Hepatocyte (in vitro differentiated cells): Measurements from ENCODE around the gene RAI1. TPM values are rescaled to one million over a fixed set of nuclear protein-coding genes. Genes with fewer than 3 reads are reported as not detected.

ENCODE experiments used
- DNase-seq: peaks from one replicate; pipeline ENCODE4 v3.0.0-alpha.2; 2016; ENCODE audit warnings: low spot score
- H2AFZ ChIP-seq: fragments of 200-600 bp; sonication (generic); 2 replicates; pipeline ENCODE4 v1.6.0; 2016; ENCODE audit warnings: antibody characterized with exemption, mild to moderate bottlenecking
- H3K27ac ChIP-seq: fragments of 200-600 bp; sonication (generic); 2 replicates; pipeline ENCODE4 v1.5.1; 2016; ENCODE audit warnings: mild to moderate bottlenecking
- H3K27me3 ChIP-seq: fragments of 200-600 bp; sonication (generic); 2 replicates; pipeline ENCODE4 v1.6.1; 2016
- H3K36me3 ChIP-seq: fragments of 200-600 bp; sonication (generic); replicated peaks from 2 replicates; pipeline ENCODE4 v1.5.1; 2016; ENCODE audit warnings: low read depth; ENCODE audit not compliant: insufficient read depth
- H3K4me1 ChIP-seq: fragments of 200-600 bp; sonication (generic); 2 replicates; pipeline ENCODE4 v1.5.1; 2016; ENCODE audit warnings: mild to moderate bottlenecking, moderate library complexity; ENCODE audit not compliant: insufficient read depth
- H3K4me2 ChIP-seq: fragments of 200-600 bp; sonication (generic); 2 replicates; pipeline ENCODE4 v1.6.0; 2016
- H3K4me3 ChIP-seq: fragments of 200-600 bp; sonication (generic); 2 replicates; pipeline ENCODE4 v1.5.1; 2016; ENCODE audit warnings: mild to moderate bottlenecking
- H3K79me2 ChIP-seq: fragments of 200-600 bp; sonication (generic); 2 replicates; pipeline ENCODE4 v1.6.0; 2017; ENCODE audit warnings: mild to moderate bottlenecking
- H3K9me2 ChIP-seq: fragments of 200-600 bp; sonication (generic); replicated peaks from 2 replicates; pipeline ENCODE4 v1.6.0; 2017; ENCODE audit warnings: mild to moderate bottlenecking; ENCODE audit not compliant: insufficient read depth
- H3K9me3 ChIP-seq: fragments of 200-600 bp; sonication (generic); 2 replicates; pipeline ENCODE4 v1.5.1; 2016; ENCODE audit warnings: low read depth, mild to moderate bottlenecking
- H4K20me1 ChIP-seq: fragments of 200-600 bp; sonication (generic); 2 replicates; pipeline ENCODE4 v1.6.0; 2016; ENCODE audit warnings: mild to moderate bottlenecking; ENCODE audit not compliant: insufficient read depth, poor library complexity, severe bottlenecking
- EZH2 ChIP-seq: fragments of 200-600 bp; sonication (generic); IDR thresholded peaks from 2 replicates; pipeline ENCODE4 v1.6.1; 2016; ENCODE audit warnings: antibody characterized with exemption, mild to moderate bottlenecking, borderline replicate concordance
- EZH2phosphoT487 ChIP-seq: fragments of 200-600 bp; sonication (generic); IDR thresholded peaks from one replicate; pipeline ENCODE4 v1.6.1; 2018; ENCODE audit warnings: antibody characterized with exemption, mild to moderate bottlenecking, low read depth, moderate library complexity; ENCODE audit not compliant: unreplicated experiment, severe bottlenecking
- WGBS: methylation state at CpG from one replicate; pipeline ENCODE4 v1.1.6; 2016; ENCODE audit warnings: low lambda C conversion rate; ENCODE audit errors: missing lambda C conversion rate; 5-methylcytosine and 5-hydroxymethylcytosine counted together
- polyA plus RNA-seq: library from polyadenylated mRNA; unstranded; fragments of >200 nt; fragmentation: Nextera tagmentation; extraction: Ambion mirVana; gene quantifications from 2 replicates; pipeline ENCODE4 v1.2.1, GENCODE V29; 2016
- total RNA-seq: library from RNA; depleted of rRNA; stranded (reverse); fragments of >200 nt; gene quantifications from 2 replicates; pipeline ENCODE4 v1.2.3, GENCODE V29; 2014
- TF ChIP-seq, protein P1 (sequence below): fragments of 200-600 bp; sonication (generic); IDR thresholded peaks from 2 replicates; pipeline ENCODE4 v1.5.1; 2016; ENCODE audit warnings: antibody characterized with exemption, mild to moderate bottlenecking; ENCODE audit not compliant: poor library complexity

The RAI1 gene
- total and polyA plus RNA-seq, 2 experiments from 2014 or later, result 20.2 to 23.8 TPM

DNA sequence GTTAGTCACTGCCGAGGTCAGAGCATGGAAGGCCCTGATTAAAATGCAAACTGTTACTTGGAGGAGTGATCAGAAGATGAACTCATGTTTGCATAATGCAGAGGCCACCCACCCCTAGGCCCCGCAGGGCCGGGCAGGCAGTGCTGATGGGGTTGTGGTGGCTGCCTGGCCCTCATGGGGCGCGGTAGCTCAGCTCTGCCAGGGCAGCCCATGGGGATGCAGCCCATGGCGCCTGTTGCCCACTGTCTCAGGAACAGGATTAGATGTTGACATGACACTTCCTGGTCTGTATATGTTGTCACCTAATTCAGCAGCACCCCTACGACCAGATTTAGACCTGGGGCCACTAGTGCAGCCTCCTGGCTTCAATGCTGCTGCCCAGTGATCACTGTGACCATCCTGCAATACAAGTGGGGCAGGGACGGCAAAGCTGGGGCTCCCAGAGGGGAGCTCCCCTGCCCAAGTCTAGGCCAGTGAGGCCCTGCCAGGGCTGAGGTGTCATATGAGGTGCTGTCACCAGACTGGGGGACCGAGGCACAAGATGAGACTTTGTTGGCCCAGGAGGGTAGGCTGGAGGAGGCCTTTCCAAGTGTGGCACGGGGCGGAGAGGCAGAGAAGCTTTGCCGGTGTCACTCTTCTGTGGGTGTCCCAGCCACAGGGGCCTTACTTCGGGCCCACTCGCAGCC, 49.1 kb downstream of the RAI1 start:
- H3K4me1 ChIP-seq, result peaks cover 7% of the 10 kb centered on the region
- peaks cover 77% of the 10 kb centered on the region for H4K20me1 ChIP-seq
- H3K4me2 ChIP-seq, result no peak overlapping the region
- no peaks in the 10 kb centered on the region for H3K27me3 ChIP-seq
- WGBS, result 90% methylated on average over 14 of the region's 14 CpGs
- peaks cover 100% of the 10 kb centered on the region for H3K79me2 ChIP-seq
- DNase-seq, result no peak
- no peak overlapping the region for H2AFZ ChIP-seq
- no peak overlapping the region for H3K27ac ChIP-seq
- no peaks in the 10 kb centered on the region for H3K36me3 ChIP-seq
- no peaks in the 10 kb centered on the region for H3K9me3 ChIP-seq
- no peaks in the 10 kb centered on the region for H3K9me2 ChIP-seq
- H3K4me3 ChIP-seq, result no peak overlapping the region
- TF ChIP-seq EZH2phosphoT487 (no peak), EZH2 (no peak)
- TF ChIP-seq, protein P1, sequence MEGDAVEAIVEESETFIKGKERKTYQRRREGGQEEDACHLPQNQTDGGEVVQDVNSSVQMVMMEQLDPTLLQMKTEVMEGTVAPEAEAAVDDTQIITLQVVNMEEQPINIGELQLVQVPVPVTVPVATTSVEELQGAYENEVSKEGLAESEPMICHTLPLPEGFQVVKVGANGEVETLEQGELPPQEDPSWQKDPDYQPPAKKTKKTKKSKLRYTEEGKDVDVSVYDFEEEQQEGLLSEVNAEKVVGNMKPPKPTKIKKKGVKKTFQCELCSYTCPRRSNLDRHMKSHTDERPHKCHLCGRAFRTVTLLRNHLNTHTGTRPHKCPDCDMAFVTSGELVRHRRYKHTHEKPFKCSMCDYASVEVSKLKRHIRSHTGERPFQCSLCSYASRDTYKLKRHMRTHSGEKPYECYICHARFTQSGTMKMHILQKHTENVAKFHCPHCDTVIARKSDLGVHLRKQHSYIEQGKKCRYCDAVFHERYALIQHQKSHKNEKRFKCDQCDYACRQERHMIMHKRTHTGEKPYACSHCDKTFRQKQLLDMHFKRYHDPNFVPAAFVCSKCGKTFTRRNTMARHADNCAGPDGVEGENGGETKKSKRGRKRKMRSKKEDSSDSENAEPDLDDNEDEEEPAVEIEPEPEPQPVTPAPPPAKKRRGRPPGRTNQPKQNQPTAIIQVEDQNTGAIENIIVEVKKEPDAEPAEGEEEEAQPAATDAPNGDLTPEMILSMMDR, result no peak

DNA sequence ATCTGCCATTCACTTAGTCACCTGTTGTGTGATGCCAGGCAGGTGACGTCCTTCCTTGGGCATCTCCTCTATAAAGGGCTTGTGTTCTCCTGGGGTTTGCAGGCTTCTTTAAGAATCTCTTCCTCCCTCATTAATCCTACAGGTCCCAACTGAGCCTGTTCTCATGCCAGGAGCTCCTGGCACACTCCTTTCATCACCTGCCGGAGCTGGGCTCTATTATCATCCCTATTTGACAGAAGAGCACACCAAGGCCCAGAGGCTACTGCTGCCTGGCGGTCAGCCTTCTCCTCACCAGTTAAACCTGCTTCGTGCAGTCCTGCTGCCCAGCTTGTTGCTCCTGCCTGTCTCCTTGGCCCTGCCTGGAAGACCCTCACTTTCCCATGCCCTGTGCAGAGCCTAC, 51.2 kb downstream of the RAI1 start:
- H3K27ac ChIP-seq, result no peak overlapping the region

DNA sequence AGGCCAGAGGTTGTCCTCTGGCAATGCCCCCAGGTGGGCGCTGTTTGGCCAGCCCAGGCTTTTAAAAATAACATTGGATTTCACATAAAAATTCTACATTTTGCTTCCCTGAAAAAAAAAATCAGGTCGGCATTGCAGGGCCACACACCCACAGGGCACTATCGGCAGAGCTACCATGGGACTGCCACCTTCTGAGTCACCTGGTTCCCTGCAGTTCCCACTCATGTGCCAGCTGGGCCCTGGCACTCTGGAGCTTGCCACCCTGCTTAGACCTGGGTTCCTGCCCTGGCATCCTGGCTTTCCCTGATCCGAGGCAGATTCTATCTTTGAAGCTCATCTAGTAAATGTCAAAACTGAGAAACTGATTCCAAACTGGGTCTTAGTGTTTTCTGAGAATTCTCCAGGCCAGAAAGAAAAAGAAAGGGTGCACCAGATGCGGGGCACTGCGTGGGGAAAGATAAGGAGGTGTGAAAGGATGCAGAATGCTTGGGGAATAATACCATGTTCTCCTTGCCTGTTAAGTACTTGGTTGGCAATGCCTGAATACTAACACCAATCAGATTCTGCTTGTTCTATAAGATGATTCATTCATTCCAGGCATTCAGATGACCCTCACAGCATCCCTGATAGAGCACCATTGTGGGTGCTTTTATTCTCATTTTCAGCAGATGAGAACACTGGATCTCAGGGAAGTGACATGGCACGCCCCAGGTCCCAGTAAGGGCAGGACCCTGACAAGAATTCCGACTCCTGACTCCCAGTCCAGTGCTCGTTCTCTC, 51.8 kb downstream of the RAI1 start:
- WGBS, result 91% methylated on average over 9 of the region's 9 CpGs
- TF ChIP-seq, protein P1, result no peak
- TF ChIP-seq EZH2phosphoT487 (no peak), EZH2 (no peak)

More for the DNA sequence above, 51.2 kb downstream of the RAI1 start:
- peaks cover 100% of the 10 kb centered on the region for H3K79me2 ChIP-seq
- TF ChIP-seq EZH2 (no peak), EZH2phosphoT487 (no peak)
- TF ChIP-seq, protein P1, result no peak
- no peak overlapping the region for H3K4me2 ChIP-seq
- H3K4me3 ChIP-seq, result no peak overlapping the region
- H4K20me1 ChIP-seq, result peaks cover 74% of the 10 kb centered on the region
- H3K9me3 ChIP-seq, result no peaks in the 10 kb centered on the region
- peaks cover 6% of the 10 kb centered on the region for H3K4me1 ChIP-seq
- no peak overlapping the region for H2AFZ ChIP-seq
- DNase-seq, result no peak
- H3K36me3 ChIP-seq, result no peaks in the 10 kb centered on the region
- H3K27me3 ChIP-seq, result no peaks in the 10 kb centered on the region
- 97% methylated on average over 4 of the region's 4 CpGs for WGBS
- H3K9me2 ChIP-seq, result no peaks in the 10 kb centered on the region

More for the DNA sequence above, 51.8 kb downstream of the RAI1 start:
- no peak overlapping the region for H2AFZ ChIP-seq
- H3K4me3 ChIP-seq, result no peak overlapping the region
- H3K4me2 ChIP-seq, result no peak overlapping the region
- no peaks in the 10 kb centered on the region for H3K27me3 ChIP-seq
- H3K9me3 ChIP-seq, result no peaks in the 10 kb centered on the region
- peaks cover 73% of the 10 kb centered on the region for H4K20me1 ChIP-seq
- peaks cover 12% of the 10 kb centered on the region for H3K4me1 ChIP-seq
- H3K79me2 ChIP-seq, result peaks cover 100% of the 10 kb centered on the region
- H3K27ac ChIP-seq, result no peak overlapping the region
- no peak for DNase-seq
- H3K9me2 ChIP-seq, result no peaks in the 10 kb centered on the region
- no peaks in the 10 kb centered on the region for H3K36me3 ChIP-seq
